ENCODE measurements around the gene ZNF470. TPM values are rescaled to one million over a fixed set of nuclear protein-coding genes. Genes with fewer than 3 reads are reported as not detected.

Gene ZNF470
- total and polyA plus RNA-seq, 2 of the 13 experiments (the other 11 are each of a cell fraction or from before 2014, with no cell fraction given): not detected

- WGBS (ENCODE audit: low lambda C conversion rate): 78% methylated on average over 5 of the region's 5 CpGs
- ATAC-seq (no peak), FAIRE-seq (no peak), DNase-seq (ENCODE audit: low spot score) (no peak)
- Histone ChIP-seq H4K20me1 (ENCODE audit: insufficient read depth, low read length) (no peaks in the 10 kb centered on the region), H3K27ac (ENCODE audit: extremely low read length, insufficient read depth, low read length) (no peak overlapping the region), H2AFZ (ENCODE audit: low read length) (no peak overlapping the region), H3K9ac (ENCODE audit: insufficient read depth, low read depth, low read length) (no peak overlapping the region), H3K4me1 (ENCODE audit: insufficient read depth, low read length) (no peaks in the 10 kb centered on the region), H3K9me3 (ENCODE audit: low read length) (peaks cover 67% of the 10 kb centered on the region), H3K79me2 (ENCODE audit: insufficient read depth, low read length) (no peaks in the 10 kb centered on the region), H3K36me3 (replicated peaks in 1 of 2; ENCODE audit: control insufficient read depth in 1 of 2, insufficient read depth in 2 of 2, low read length in 2 of 2) (0 out of 5 replicates have a peak, but pooled peaks cover 0 to 7% of the 10 kb centered on the region in 2 experiments), H3K4me2 (ENCODE audit: low read depth, low read length) (no peak overlapping the region), H3K27me3 (ENCODE audit: control insufficient read depth in 1 of 2, insufficient read depth in 2 of 2, low read length in 2 of 2) (no peaks in the 10 kb centered on the region), H3K4me3 (replicated peaks in 1 of 3; ENCODE audit: insufficient read depth in 1 of 3, low read depth in 2 of 3, low read length in 3 of 3) (no peak overlapping the region)
- in situ Hi-C loops (cut with HindIII; ENCODE audit: extremely low pct_ligation_motif_present, low pct_unique_long_range_greater_than_20kb) (no loop called here), intact Hi-C loops (cut with micrococcal nuclease; ENCODE audit: unreplicated experiment) (no loop called here)
- POLR2A ChIA-PET: no interaction called here
- CTCF ChIA-PET (ENCODE audit: low intra/inter-chr PET ratio, low total read pairs): no interaction called here
- no TSS peak for BruUV-seq (replicated peaks)
- TF ChIP-seq ZNF766 (CRISPR knock-in tag; IDR thresholded peaks at IDR 0.05; ENCODE audit: borderline replicate concordance): no peak
Measured at GRCh38 chr19:56613639-56614038, 46.4 kb downstream of the ZNF470 start.

DNA sequence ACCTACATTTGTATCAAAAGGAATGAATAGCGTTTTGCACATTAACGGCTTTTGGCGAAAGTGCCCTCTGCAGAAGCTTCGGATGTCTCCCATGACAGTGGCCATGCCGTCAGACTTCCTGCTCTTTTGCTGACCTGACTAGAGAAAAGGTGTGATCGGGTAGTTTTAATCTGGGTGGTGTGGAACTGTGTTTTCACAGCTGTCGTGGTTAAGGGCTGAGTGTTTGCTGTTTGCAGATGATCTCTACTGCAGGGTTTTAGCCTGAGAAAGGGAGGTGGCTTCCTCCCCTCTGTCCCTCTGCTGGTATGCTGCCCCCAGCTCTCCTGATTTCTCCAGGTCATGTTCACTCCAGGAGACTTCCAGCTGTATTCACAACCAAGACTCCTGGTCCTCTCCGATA, 50.3 kb downstream of the ZNF470 start:
- peaks cover 4 to 15% of the 10 kb centered on the region in 2 experiments; a peak in 2 of 5 replicates for H3K36me3 ChIP-seq (replicated peaks in 1 of 2; ENCODE audit: control insufficient read depth in 1 of 2, insufficient read depth in 2 of 2, low read length in 2 of 2)
- no TSS peak for BruUV-seq (replicated peaks)
- CTCF ChIA-PET (ENCODE audit: low intra/inter-chr PET ratio, low total read pairs): no interaction called here

DNA sequence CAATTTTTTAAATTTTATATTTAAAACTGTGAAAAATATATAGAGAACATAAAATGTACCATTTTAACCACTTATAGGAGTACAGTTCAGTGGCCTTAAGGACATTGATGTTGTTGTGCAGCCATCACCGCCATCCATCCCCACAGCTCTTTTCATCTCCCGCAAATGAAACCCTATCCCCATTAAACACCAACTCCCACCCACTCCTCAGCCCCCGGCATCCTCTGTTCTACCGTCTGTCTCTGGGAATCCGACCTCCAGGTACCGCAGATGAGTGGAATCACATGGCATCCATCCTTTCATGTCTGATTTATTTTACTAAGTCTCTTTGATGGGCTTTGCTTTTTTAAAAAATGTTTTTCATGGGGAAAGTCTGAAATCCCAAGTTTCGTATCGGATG, 51.9 kb downstream of the ZNF470 start:
- Histone ChIP-seq H3K36me3 (replicated peaks in 1 of 2; ENCODE audit: control insufficient read depth in 1 of 2, insufficient read depth in 2 of 2, low read length in 2 of 2) (peaks cover 5 to 15% of the 10 kb centered on the region in 2 experiments; a peak in 2 of 5 replicates), H3K4me3 (replicated peaks in 1 of 3; ENCODE audit: insufficient read depth in 1 of 3, low read depth in 2 of 3, low read length in 3 of 3) (no peak overlapping the region)
- 82% methylated on average over 8 of the region's 8 CpGs for WGBS (ENCODE audit: low lambda C conversion rate)

More for the DNA sequence above, 50.3 kb downstream of the ZNF470 start:
- no peaks in the 10 kb centered on the region for H3K27me3 ChIP-seq (ENCODE audit: control insufficient read depth in 1 of 2, insufficient read depth in 2 of 2, low read length in 2 of 2)
- H3K9ac ChIP-seq (ENCODE audit: insufficient read depth, low read depth, low read length): no peak overlapping the region
- WGBS (ENCODE audit: low lambda C conversion rate): 86% methylated on average over 8 of the region's 8 CpGs
- no peak for FAIRE-seq
- in situ Hi-C loops (cut with HindIII; ENCODE audit: extremely low pct_ligation_motif_present, low pct_unique_long_range_greater_than_20kb) (no loop called here), intact Hi-C loops (cut with micrococcal nuclease; ENCODE audit: unreplicated experiment) (no loop called here)
- H3K79me2 ChIP-seq (ENCODE audit: insufficient read depth, low read length): no peaks in the 10 kb centered on the region
- no peak for ATAC-seq
- H3K4me1 ChIP-seq (ENCODE audit: insufficient read depth, low read length): no peaks in the 10 kb centered on the region
- H3K27ac ChIP-seq (ENCODE audit: extremely low read length, insufficient read depth, low read length): no peak overlapping the region
- TF ChIP-seq ZNF124 (CRISPR knock-in tag; IDR thresholded peaks at IDR 0.05): no peak
- no peak for TF ChIP-seq POLR2G (IDR thresholded peaks at IDR 0.05; ENCODE audit: low read depth, low read length)
- TF ChIP-seq RBFOX2 (IDR thresholded peaks at IDR 0.05; ENCODE audit: low read depth, low read length): no peak
- no peak overlapping the region for H2AFZ ChIP-seq (ENCODE audit: low read length)
- H3K4me2 ChIP-seq (ENCODE audit: low read depth, low read length): no peak overlapping the region
- DNase-seq (ENCODE audit: low spot score): no peak
- peaks cover 60% of the 10 kb centered on the region for H3K9me3 ChIP-seq (ENCODE audit: low read length)
- no peaks in the 10 kb centered on the region for H4K20me1 ChIP-seq (ENCODE audit: insufficient read depth, low read length)
- POLR2A ChIA-PET: no interaction called here
- no peak overlapping the region for H3K4me3 ChIP-seq (replicated peaks in 1 of 3; ENCODE audit: insufficient read depth in 1 of 3, low read depth in 2 of 3, low read length in 3 of 3)

More for the DNA sequence above, 51.9 kb downstream of the ZNF470 start:
- Histone ChIP-seq H4K20me1 (ENCODE audit: insufficient read depth, low read length) (no peaks in the 10 kb centered on the region), H3K4me1 (ENCODE audit: insufficient read depth, low read length) (no peaks in the 10 kb centered on the region), H3K4me2 (ENCODE audit: low read depth, low read length) (no peak overlapping the region), H3K27ac (ENCODE audit: extremely low read length, insufficient read depth, low read length) (no peak overlapping the region), H3K9ac (ENCODE audit: insufficient read depth, low read depth, low read length) (no peak overlapping the region), H3K9me3 (ENCODE audit: low read length) (peaks cover 49% of the 10 kb centered on the region), H3K27me3 (ENCODE audit: control insufficient read depth in 1 of 2, insufficient read depth in 2 of 2, low read length in 2 of 2) (no peaks in the 10 kb centered on the region), H3K79me2 (ENCODE audit: insufficient read depth, low read length) (no peaks in the 10 kb centered on the region), H2AFZ (ENCODE audit: low read length) (no peak overlapping the region)
- DNase-seq (ENCODE audit: low spot score) (no peak), ATAC-seq (no peak), FAIRE-seq (no peak)
- ChIA-PET POLR2A (no interaction called here), CTCF (ENCODE audit: low intra/inter-chr PET ratio, low total read pairs) (no interaction called here)
- intact Hi-C loops (cut with micrococcal nuclease; ENCODE audit: unreplicated experiment): no loop called here
- no TSS peak for BruUV-seq (replicated peaks)
- TF ChIP-seq KLF16 (CRISPR knock-in tag; IDR thresholded peaks at IDR 0.05) (no peak), HIC2 (CRISPR knock-in tag; IDR thresholded peaks at IDR 0.05; ENCODE audit: low read depth) (no peak)
- in situ Hi-C loops (cut with HindIII; ENCODE audit: extremely low pct_ligation_motif_present, low pct_unique_long_range_greater_than_20kb): no loop called here
